DOHH2 (cell line): ENCODE data around the gene SPAST.
"Not testable (repeated sequence)": the region's sequence is repeated elsewhere in the genome, so short reads cannot be mapped to it uniquely, and the experiment has no call there.

Experiments
- H3F3A ChIP-seq: fragments of 200-600 bp; sonication (generic), shearing (Covaris generic); 2 replicates; pipeline ENCODE4 v1.6.0; 2016; ENCODE audit warnings: antibody characterized with exemption, mild to moderate bottlenecking; ENCODE audit not compliant: control insufficient read depth, insufficient read depth
- H3K27ac ChIP-seq: fragments of 200-600 bp; sonication (generic); 2 replicates; pipeline ENCODE4 v1.5.1; 2014; ENCODE audit warnings: low read depth, mild to moderate bottlenecking, low read length, moderate library complexity
- H3K27me3 ChIP-seq: fragments of 200-600 bp; sonication (generic); 2 replicates; pipeline ENCODE4 v1.6.1; 2014; ENCODE audit warnings: mild to moderate bottlenecking, low read length, mixed read lengths; ENCODE audit not compliant: control insufficient read depth
- H3K36me3 ChIP-seq: fragments of 200-600 bp; sonication (generic); 2 replicates; pipeline ENCODE4 v1.6.1; 2014; ENCODE audit warnings: mild to moderate bottlenecking, low read length, moderate library complexity, mixed read lengths; ENCODE audit not compliant: control insufficient read depth
- H3K4me1 ChIP-seq: fragments of 200-600 bp; sonication (generic); 2 replicates; pipeline ENCODE4 v1.6.1; 2014; ENCODE audit warnings: mild to moderate bottlenecking, low read length, mixed read lengths; ENCODE audit not compliant: control insufficient read depth
- H3K4me2 ChIP-seq: fragments of 200-600 bp; sonication (generic); 2 replicates; pipeline ENCODE4 v1.6.0; 2014; ENCODE audit warnings: mild to moderate bottlenecking, low read length, moderate library complexity
- H3K4me3 ChIP-seq: fragments of 200-600 bp; sonication (generic); 2 replicates; pipeline ENCODE4 v1.5.1; 2014; ENCODE audit warnings: mild to moderate bottlenecking, low read length, mixed read lengths
- H3K79me2 ChIP-seq: fragments of 200-600 bp; sonication (generic); 2 replicates; pipeline ENCODE4 v1.6.1; 2014; ENCODE audit warnings: mild to moderate bottlenecking, low read length, mixed read lengths; ENCODE audit not compliant: control insufficient read depth
- H3K9me2 ChIP-seq: fragments of 200-600 bp; sonication (generic); replicated peaks from 2 replicates; pipeline ENCODE4 v1.6.1; 2014; ENCODE audit warnings: mild to moderate bottlenecking, low read length, mixed read lengths; ENCODE audit not compliant: control insufficient read depth
- H3K9me3 ChIP-seq: fragments of 200-600 bp; sonication (generic); 2 replicates; pipeline ENCODE4 v1.6.1; 2014; ENCODE audit warnings: antibody characterized with exemption, low read length, mixed read lengths; ENCODE audit not compliant: control insufficient read depth, insufficient read depth
- H4K20me1 ChIP-seq: fragments of 200-600 bp; sonication (generic); 2 replicates; pipeline ENCODE4 v1.6.0; 2014; ENCODE audit warnings: low read depth, mild to moderate bottlenecking, antibody characterized with exemption, low read length, moderate library complexity; ENCODE audit not compliant: control insufficient read depth, insufficient read depth
- EZH2phosphoT487 ChIP-seq: fragments of 200-600 bp; sonication (generic); IDR thresholded peaks from 2 replicates; pipeline ENCODE4 v1.6.1; 2017; ENCODE audit warnings: borderline replicate concordance, mild to moderate bottlenecking, antibody characterized with exemption, low read length, moderate library complexity, mixed read lengths
- TF ChIP-seq, protein P1 (sequence below): fragments of 200-600 bp; sonication (generic); IDR thresholded peaks from one replicate; pipeline ENCODE4 v1.5.1; 2014; ENCODE audit warnings: antibody characterized with exemption, mild to moderate bottlenecking, low read depth, low read length; ENCODE audit not compliant: poor library complexity, severe bottlenecking

SPAST gene

GRCh38 chr2:32159678-32160077 lies 96.3 kb downstream of the SPAST start:
- Histone ChIP-seq H3K4me3 (no peak overlapping the region), H3K4me2 (no peak overlapping the region), H3F3A (peaks cover 19% of the 10 kb centered on the region; the same call in 1 of the 2 replicates), H3K79me2 (peaks cover 6% of the 10 kb centered on the region), H3K4me1 (peaks cover 5% of the 10 kb centered on the region), H3K9me2 (no peaks in the 10 kb centered on the region), H3K9me3 (no peaks in the 10 kb centered on the region), H3K27ac (no peak overlapping the region), H4K20me1 (no peaks in the 10 kb centered on the region), H3K36me3 (peaks cover 4% of the 10 kb centered on the region), H3K27me3 (no peaks in the 10 kb centered on the region)
- TF ChIP-seq EZH2phosphoT487, result no peak
- TF ChIP-seq, protein P1, sequence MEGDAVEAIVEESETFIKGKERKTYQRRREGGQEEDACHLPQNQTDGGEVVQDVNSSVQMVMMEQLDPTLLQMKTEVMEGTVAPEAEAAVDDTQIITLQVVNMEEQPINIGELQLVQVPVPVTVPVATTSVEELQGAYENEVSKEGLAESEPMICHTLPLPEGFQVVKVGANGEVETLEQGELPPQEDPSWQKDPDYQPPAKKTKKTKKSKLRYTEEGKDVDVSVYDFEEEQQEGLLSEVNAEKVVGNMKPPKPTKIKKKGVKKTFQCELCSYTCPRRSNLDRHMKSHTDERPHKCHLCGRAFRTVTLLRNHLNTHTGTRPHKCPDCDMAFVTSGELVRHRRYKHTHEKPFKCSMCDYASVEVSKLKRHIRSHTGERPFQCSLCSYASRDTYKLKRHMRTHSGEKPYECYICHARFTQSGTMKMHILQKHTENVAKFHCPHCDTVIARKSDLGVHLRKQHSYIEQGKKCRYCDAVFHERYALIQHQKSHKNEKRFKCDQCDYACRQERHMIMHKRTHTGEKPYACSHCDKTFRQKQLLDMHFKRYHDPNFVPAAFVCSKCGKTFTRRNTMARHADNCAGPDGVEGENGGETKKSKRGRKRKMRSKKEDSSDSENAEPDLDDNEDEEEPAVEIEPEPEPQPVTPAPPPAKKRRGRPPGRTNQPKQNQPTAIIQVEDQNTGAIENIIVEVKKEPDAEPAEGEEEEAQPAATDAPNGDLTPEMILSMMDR, result no peak

DNA sequence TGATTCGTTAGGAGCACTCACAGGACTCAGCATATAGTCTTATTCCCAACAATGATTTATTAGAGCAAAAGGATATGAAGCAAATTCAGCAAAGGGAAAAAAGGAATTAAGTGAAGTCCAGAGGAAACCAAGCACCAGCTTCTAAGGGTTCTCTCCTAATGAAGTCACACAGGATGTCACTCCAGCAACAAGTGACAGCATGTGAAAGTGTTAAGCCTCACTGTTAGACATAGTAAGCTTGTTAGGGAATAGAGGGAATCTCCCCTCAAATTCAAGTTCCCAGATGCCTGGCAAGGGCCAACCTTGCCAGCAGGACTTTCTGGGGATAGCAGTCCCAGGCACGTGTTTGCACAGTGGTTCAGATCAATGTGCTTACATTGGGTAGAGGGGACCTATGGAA lies 97.9 kb downstream of the SPAST start:
- TF ChIP-seq, protein P1, result no peak
- no peak for TF ChIP-seq EZH2phosphoT487
- peaks cover 5% of the 10 kb centered on the region for H3K4me1 ChIP-seq
- no peak overlapping the region for H3K4me2 ChIP-seq

DNA sequence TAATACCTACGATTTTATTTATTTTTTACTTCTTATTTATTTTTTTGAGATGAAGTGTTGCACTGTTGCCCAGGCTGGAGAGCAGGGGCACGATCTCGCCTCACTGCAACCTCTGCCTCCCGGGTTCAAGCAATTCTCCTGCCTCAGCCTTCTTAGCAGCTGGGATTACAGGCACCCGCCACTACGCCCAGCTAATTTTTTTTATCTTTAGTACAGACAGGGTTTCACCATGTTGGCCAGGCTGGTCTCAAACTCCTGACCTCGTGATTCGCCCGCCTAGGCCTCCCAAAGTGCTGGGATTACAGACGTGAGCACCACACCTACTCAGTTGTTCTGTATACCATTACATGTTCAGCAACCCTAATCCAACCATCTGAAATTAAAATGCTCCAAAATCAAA lies 100.9 kb downstream of the SPAST start:
- not testable (repeated sequence) for H3K27ac ChIP-seq, H3K9me3 ChIP-seq, H3K27me3 ChIP-seq, H3K9me2 ChIP-seq, H4K20me1 ChIP-seq
- Histone ChIP-seq H3K4me3 (peak overlapping the region; percentile 92), H3K4me1 (peaks cover 30% of the 10 kb centered on the region), H3K4me2 (peak overlapping the region; percentile 88), H3F3A (peaks cover 21% of the 10 kb centered on the region), H3K79me2 (peaks cover 48% of the 10 kb centered on the region), H3K36me3 (peaks cover 15% of the 10 kb centered on the region)

More for the DNA sequence above, 97.9 kb downstream of the SPAST start:
- H3K27me3 ChIP-seq, result no peaks in the 10 kb centered on the region
- no peaks in the 10 kb centered on the region for H3K9me2 ChIP-seq
- H3K36me3 ChIP-seq, result peaks cover 5% of the 10 kb centered on the region; the same call in 1 of the 2 replicates
- no peaks in the 10 kb centered on the region for H3K9me3 ChIP-seq
- peaks cover 15% of the 10 kb centered on the region; the same call in 1 of the 2 replicates for H3F3A ChIP-seq
- no peak overlapping the region for H3K4me3 ChIP-seq
- H3K79me2 ChIP-seq, result peaks cover 21% of the 10 kb centered on the region
- H4K20me1 ChIP-seq, result no peaks in the 10 kb centered on the region
- H3K27ac ChIP-seq, result no peak overlapping the region

DNA sequence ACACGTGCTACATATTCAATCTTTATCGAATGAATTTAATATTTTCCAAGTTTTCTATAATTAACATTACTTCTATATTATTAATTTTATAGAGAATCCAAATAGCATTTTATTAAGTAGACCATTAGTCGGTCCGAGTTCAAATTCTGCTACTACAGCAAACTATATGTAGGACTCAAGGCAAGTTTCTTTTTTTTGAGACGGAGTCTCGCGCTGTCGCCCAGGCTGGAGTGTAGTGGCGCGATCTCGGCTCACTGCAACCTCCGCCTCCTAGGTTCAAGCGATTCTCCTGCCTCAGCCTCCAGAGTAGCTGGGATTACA lies 101.6 kb downstream of the SPAST start:
- peaks cover 23% of the 10 kb centered on the region for H3F3A ChIP-seq
- H4K20me1 ChIP-seq, H3K27me3 ChIP-seq, H3K9me2 ChIP-seq, H3K9me3 ChIP-seq: not testable (repeated sequence)
- H3K36me3 ChIP-seq, result peaks cover 15% of the 10 kb centered on the region
- H3K27ac ChIP-seq, result peak overlapping the region; percentile 68
- H3K4me3 ChIP-seq, result peak overlapping the region; percentile 92
- H3K4me1 ChIP-seq, result peaks cover 33% of the 10 kb centered on the region
- H3K4me2 ChIP-seq, result peak overlapping the region; percentile 88
- H3K79me2 ChIP-seq, result peaks cover 55% of the 10 kb centered on the region
